ENCODE data around the gene SMPX.

DNA sequence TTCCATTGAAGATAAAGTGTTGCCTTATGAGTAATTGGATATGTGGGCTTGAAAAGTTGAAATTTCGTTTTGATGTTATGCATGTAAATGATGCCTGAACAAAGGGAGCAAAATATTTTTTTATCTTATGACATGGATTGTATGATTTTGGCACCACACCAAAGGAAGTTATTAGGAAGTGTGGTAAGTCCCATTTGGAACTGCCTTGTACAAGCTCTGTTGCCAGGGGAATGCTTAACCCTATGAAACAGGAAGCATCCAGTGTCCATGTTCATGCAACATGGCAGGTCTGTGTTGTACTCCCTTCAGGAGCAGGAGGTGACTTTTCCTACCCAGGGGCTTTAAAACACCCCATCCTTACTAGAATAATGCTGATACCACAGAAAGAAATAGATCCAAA lies 13.2 kb downstream of the SMPX start:
- TF ChIP-seq, protein P1, sequence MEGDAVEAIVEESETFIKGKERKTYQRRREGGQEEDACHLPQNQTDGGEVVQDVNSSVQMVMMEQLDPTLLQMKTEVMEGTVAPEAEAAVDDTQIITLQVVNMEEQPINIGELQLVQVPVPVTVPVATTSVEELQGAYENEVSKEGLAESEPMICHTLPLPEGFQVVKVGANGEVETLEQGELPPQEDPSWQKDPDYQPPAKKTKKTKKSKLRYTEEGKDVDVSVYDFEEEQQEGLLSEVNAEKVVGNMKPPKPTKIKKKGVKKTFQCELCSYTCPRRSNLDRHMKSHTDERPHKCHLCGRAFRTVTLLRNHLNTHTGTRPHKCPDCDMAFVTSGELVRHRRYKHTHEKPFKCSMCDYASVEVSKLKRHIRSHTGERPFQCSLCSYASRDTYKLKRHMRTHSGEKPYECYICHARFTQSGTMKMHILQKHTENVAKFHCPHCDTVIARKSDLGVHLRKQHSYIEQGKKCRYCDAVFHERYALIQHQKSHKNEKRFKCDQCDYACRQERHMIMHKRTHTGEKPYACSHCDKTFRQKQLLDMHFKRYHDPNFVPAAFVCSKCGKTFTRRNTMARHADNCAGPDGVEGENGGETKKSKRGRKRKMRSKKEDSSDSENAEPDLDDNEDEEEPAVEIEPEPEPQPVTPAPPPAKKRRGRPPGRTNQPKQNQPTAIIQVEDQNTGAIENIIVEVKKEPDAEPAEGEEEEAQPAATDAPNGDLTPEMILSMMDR (IDR thresholded peaks at IDR 0.05) = no peak
- no peak for TF ChIP-seq POLR2A (IDR thresholded peaks at IDR 0.05)

Measured in testis (tissue), 2 donors.